ENCODE measurements around the gene ABHD14A.

Gene ABHD14A

DNA sequence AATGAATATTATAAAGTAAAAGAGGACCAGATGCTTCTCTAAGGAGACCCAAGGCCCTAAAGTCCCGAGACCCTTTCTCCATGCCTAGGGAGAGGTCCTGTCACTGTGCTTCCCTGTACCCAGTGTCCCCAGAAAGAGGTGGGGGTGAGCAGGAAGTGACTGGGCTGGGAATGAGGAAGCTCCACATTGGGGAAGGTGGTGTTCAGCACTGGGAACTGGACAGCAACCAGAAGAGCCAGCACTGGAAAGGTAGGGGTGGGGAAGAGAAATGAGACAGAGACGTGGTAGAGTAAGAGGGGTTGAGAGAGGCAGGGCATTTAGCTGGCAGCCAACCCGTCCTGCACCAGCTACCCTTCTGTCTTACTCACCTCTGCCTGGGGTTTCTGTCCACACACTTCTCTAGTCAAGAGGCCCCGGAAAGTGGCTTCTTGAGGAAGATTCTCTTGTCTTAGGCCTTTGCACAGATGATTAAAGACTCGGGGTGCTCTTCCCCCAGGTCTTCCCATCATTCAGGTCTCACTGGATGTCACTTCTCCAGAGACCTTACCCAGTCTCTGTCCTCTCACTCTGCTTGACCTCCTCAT, 45.4 kb upstream of the ABHD14A start:
- Histone ChIP-seq H3K4me3 (replicated peaks; ENCODE audit: insufficient read depth, low read length) (no peak overlapping the region), H3K27me3 (ENCODE audit: insufficient read depth, poor library complexity, severe bottlenecking) (no peaks in the 10 kb centered on the region), H3K27ac (replicated peaks) (no peak overlapping the region)
- TF ChIP-seq, protein P1, sequence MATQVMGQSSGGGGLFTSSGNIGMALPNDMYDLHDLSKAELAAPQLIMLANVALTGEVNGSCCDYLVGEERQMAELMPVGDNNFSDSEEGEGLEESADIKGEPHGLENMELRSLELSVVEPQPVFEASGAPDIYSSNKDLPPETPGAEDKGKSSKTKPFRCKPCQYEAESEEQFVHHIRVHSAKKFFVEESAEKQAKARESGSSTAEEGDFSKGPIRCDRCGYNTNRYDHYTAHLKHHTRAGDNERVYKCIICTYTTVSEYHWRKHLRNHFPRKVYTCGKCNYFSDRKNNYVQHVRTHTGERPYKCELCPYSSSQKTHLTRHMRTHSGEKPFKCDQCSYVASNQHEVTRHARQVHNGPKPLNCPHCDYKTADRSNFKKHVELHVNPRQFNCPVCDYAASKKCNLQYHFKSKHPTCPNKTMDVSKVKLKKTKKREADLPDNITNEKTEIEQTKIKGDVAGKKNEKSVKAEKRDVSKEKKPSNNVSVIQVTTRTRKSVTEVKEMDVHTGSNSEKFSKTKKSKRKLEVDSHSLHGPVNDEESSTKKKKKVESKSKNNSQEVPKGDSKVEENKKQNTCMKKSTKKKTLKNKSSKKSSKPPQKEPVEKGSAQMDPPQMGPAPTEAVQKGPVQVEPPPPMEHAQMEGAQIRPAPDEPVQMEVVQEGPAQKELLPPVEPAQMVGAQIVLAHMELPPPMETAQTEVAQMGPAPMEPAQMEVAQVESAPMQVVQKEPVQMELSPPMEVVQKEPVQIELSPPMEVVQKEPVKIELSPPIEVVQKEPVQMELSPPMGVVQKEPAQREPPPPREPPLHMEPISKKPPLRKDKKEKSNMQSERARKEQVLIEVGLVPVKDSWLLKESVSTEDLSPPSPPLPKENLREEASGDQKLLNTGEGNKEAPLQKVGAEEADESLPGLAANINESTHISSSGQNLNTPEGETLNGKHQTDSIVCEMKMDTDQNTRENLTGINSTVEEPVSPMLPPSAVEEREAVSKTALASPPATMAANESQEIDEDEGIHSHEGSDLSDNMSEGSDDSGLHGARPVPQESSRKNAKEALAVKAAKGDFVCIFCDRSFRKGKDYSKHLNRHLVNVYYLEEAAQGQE (IDR thresholded peaks at IDR 0.05; ENCODE audit: insufficient replicate concordance, low read depth): peak; percentile 99
- TF ChIP-seq POLR2AphosphoS5 (IDR thresholded peaks at IDR 0.05; ENCODE audit: low read depth) (no peak), SPI1 (IDR thresholded peaks at IDR 0.05; ENCODE audit: borderline replicate concordance, low read depth) (peak; percentile 32; the same call in 1 of the 2 replicates), GABPA (IDR thresholded peaks at IDR 0.05; ENCODE audit: low read depth) (no peak)
- TF ChIP-seq, protein P2, sequence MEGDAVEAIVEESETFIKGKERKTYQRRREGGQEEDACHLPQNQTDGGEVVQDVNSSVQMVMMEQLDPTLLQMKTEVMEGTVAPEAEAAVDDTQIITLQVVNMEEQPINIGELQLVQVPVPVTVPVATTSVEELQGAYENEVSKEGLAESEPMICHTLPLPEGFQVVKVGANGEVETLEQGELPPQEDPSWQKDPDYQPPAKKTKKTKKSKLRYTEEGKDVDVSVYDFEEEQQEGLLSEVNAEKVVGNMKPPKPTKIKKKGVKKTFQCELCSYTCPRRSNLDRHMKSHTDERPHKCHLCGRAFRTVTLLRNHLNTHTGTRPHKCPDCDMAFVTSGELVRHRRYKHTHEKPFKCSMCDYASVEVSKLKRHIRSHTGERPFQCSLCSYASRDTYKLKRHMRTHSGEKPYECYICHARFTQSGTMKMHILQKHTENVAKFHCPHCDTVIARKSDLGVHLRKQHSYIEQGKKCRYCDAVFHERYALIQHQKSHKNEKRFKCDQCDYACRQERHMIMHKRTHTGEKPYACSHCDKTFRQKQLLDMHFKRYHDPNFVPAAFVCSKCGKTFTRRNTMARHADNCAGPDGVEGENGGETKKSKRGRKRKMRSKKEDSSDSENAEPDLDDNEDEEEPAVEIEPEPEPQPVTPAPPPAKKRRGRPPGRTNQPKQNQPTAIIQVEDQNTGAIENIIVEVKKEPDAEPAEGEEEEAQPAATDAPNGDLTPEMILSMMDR (IDR thresholded peaks at IDR 0.05; ENCODE audit: insufficient read depth, low read length): no peak
- peak; percentile 24 to 58 for DNase-seq (ENCODE audit: low read depth in 1 of 2, low spot score in 1 of 2)

DNA sequence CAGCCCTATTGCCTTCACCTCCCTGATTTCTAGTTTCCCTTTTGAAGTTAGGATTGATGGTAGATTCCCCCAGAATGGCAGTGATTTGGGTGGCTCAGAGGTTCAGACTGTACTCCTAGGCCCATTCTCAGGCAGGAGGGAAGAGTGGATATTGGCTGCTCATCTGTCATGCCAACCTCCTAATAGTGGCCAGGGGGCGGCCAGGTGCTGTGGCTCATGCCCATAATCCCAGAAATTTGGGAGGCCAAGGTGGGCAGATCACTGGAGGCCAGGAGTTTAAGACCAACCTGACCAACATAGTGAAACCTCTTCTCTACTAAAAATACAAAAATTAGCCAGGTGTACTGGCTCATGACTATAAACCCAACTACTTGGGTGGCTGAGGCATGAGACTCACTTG, 44.4 kb upstream of the ABHD14A start:
- H3K27ac ChIP-seq (replicated peaks): no peak overlapping the region
- TF ChIP-seq GABPA (IDR thresholded peaks at IDR 0.05; ENCODE audit: low read depth): no peak
- TF ChIP-seq, protein P1 (IDR thresholded peaks at IDR 0.05; ENCODE audit: insufficient replicate concordance, low read depth): no peak
- TF ChIP-seq SPI1 (IDR thresholded peaks at IDR 0.05; ENCODE audit: borderline replicate concordance, low read depth): no peak
- no peak for TF ChIP-seq POLR2AphosphoS5 (IDR thresholded peaks at IDR 0.05; ENCODE audit: low read depth)
- TF ChIP-seq, protein P2 (IDR thresholded peaks at IDR 0.05; ENCODE audit: insufficient read depth, low read length): no peak
- no peaks in the 10 kb centered on the region for H3K27me3 ChIP-seq (ENCODE audit: insufficient read depth, poor library complexity, severe bottlenecking)
- no peak for DNase-seq (ENCODE audit: low read depth in 1 of 2, low spot score in 1 of 2)
- H3K4me3 ChIP-seq (replicated peaks; ENCODE audit: insufficient read depth, low read length): no peak overlapping the region

DNA sequence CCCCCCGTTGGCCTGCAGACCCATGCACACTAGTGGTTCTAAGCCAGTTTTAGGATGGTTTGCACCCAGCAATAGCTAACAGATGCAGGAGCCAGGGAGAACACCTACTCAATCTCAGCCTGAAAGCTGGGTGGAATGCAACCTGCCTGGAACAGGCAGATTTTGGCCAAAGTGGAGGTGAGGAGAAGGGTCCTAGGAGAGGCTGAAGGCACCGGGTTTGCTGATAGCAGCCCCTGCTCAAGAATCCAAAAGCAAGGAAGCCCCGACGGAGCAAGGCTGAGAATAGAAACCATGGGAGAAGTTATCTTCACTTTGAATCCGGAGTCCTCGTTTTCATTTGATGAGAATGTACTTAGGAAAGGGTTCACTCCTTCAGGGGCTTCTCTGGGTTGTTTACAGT, 43.1 kb upstream of the ABHD14A start:
- no peak overlapping the region for H3K27ac ChIP-seq (replicated peaks)
- no peak for DNase-seq (ENCODE audit: low read depth in 1 of 2, low spot score in 1 of 2)

More for the DNA sequence above, 43.1 kb upstream of the ABHD14A start:
- H3K4me3 ChIP-seq (replicated peaks; ENCODE audit: insufficient read depth, low read length): no peak overlapping the region
- H3K27me3 ChIP-seq (ENCODE audit: insufficient read depth, poor library complexity, severe bottlenecking): no peaks in the 10 kb centered on the region
- no peak for TF ChIP-seq GABPA (IDR thresholded peaks at IDR 0.05; ENCODE audit: low read depth)
- TF ChIP-seq SPI1 (IDR thresholded peaks at IDR 0.05; ENCODE audit: borderline replicate concordance, low read depth): no peak
- TF ChIP-seq, protein P2 (IDR thresholded peaks at IDR 0.05; ENCODE audit: insufficient read depth, low read length): no peak
- TF ChIP-seq, protein P1 (IDR thresholded peaks at IDR 0.05; ENCODE audit: insufficient replicate concordance, low read depth): no peak
- no peak for TF ChIP-seq POLR2AphosphoS5 (IDR thresholded peaks at IDR 0.05; ENCODE audit: low read depth)

Data from HL-60 (cell line).